Hematopoietic multipotent progenitor cell (in vitro differentiated cells): ENCODE data around the gene AP1M1. TPM values are rescaled to one million over a fixed set of nuclear protein-coding genes. Genes with fewer than 3 reads are reported as not detected.

ENCODE experiments used
- DNase-seq, 3 donors: peaks; one replicate each; pipeline ENCODE4 v3.0.0-alpha.2; 2011 to 2015; ENCODE audit warnings: low read depth in 2 of 3, low spot score in 2 of 3
- total RNA-seq: library from RNA; depleted of rRNA; stranded (reverse); fragments of >200 nt; gene quantifications from one replicate; pipeline ENCODE4 v1.2.3, GENCODE V29; 2012

AP1M1 gene
- total RNA-seq, 1 donor = 132 TPM

DNA sequence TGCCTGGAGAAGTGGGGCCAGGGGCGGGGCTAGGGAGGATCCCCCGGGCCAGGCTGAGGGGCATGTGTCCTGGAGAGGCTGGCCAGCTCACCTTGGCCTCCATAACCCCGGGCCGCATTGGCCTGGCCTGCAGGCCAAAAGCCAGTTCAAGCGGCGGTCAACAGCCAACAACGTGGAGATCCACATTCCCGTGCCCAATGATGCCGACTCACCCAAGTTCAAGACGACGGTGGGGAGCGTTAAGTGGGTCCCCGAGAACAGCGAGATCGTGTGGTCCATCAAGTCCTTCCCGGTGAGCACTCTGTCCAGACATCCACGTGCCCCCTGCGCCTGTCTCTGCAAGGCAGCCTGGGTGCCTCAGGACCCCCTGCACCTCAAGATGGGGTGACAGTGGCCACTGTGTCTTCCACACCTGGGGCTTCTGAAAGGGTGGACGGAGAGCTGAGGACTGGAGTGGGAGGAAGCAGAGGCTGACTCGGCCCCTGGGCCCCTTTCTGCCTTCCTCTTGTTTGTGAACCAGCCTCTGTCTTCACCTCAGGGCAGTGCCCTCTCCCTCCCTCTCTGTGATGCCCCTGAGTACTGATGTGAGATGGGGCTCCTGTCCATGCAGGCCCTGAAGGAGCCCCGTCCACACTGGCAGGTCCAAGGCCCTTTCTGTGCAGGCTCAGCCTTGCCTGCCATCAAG, 31.1 kb downstream of the AP1M1 start:
- DNase-seq = no peak

DNA sequence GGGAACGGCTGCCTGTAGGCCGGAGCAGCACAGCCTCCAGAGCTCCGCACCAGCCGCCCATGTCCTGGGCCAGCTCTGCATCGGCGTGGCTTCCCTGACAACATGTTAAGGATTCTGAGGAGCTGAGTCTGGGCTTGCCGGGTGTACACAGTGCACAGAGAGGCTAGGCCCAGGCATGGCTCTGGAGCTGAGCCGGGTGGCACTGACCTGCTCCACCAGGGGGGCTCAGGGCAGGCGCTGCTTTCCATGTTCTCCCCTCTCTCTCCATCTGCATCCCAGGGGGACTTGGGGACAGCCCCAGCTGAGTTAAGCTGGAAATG, 31.6 kb downstream of the AP1M1 start:
- no peak for DNase-seq

DNA sequence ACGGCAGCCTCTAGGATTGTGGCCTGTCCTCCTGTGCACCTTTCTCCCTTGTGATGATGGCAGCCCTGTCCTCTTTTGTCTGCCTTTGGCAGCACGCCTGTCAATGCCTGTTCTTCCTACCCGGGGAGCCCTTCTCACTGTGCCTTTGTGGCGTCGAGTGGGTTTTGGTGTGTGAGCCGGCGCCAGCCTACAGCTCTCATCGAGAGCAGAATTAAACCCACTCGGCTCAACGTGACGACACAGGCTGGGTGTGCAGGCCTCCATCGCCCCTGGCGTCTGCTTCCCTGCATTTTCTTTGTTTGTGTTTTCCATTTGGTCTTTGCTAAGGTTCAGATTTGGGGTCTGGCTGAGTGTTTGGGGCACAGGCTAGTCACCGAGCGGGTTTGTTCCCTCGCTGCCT, 34.4 kb downstream of the AP1M1 start:
- no peak for DNase-seq

DNA sequence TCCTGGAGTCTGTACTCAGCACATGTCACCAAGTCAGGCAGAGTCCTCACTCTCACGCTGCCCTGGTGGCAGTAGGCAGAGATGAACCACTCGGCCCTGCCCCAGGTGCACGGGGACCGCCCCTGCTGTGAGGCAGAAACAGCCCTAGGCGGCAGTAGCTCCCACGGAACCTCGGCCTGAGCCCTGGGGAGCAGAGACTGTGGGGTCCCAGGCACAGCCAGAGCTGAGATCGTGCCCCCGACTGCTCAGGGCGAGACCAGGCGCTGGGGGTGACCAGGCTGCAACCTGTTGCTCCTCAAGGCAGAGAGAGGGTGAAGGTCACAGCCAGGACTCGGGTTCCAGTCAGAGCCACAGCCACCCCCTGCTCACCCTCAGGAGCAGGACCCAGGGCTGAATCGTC, 34.9 kb downstream of the AP1M1 start:
- no peak for DNase-seq

DNA sequence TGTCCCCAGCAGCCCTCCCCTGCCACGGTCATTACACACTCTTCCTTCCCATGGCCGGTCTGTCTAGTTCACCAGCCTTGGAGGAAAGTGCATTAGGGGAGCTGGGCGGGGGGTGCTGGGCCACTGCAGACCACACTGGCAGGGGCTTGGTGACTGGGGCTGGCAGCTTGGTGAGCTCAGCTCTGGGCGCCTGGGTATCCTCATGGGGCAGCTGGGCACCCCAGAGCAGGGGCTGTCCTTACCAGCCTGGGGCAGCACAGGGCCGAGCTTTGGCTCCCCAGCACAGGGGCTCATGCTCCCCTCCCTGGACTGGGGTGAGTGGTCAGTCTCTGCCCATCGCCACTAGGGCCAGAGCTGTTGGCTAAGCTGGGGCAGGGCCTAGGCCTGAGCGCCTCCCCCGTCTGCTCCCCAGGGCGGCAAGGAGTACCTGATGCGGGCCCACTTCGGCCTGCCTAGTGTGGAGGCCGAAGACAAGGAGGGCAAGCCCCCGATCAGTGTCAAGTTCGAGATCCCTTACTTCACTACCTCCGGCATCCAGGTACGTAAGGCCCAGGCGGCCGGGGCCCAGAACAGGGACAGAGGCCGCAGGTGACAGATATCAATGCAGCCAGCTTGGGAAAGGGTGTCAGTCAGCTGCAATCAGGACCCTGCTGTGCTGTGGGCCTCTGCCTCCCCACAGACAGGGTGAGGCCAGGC, 35.5 kb downstream of the AP1M1 start:
- no peak for DNase-seq

DNA sequence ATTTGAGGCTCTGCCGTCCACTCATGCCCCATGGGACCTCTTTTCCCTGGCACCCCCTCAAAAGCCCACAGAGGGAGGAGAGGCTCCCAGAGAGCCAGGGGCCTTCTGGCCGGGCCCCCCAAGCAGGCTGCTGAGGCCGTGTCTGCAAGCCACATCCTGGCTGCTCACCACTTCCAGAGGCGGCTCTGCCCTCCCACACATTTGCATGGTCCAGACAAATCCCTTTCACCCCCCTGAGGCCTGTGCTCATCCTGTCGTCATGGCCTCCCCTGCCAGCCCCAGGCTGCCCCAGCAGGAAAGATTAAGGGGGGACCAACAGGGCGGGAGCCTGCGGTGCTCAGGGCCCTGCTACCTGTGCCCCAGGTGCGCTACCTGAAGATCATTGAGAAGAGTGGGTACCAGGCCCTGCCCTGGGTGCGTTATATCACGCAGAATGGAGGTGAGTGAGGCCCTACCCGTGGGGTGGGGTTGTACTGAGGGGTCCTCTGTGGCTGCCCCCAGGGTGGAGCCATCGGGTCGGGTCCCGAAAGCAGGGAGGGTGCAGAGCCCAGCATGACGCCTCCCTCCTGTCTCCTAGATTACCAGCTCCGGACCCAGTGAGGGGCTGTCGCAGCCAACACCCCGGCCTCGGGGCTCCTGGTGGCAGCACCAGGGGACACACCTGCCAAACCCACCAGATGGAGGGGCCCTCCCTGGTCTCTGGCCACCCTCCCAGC, 36.3 kb downstream of the AP1M1 start:
- DNase-seq = no peak

DNA sequence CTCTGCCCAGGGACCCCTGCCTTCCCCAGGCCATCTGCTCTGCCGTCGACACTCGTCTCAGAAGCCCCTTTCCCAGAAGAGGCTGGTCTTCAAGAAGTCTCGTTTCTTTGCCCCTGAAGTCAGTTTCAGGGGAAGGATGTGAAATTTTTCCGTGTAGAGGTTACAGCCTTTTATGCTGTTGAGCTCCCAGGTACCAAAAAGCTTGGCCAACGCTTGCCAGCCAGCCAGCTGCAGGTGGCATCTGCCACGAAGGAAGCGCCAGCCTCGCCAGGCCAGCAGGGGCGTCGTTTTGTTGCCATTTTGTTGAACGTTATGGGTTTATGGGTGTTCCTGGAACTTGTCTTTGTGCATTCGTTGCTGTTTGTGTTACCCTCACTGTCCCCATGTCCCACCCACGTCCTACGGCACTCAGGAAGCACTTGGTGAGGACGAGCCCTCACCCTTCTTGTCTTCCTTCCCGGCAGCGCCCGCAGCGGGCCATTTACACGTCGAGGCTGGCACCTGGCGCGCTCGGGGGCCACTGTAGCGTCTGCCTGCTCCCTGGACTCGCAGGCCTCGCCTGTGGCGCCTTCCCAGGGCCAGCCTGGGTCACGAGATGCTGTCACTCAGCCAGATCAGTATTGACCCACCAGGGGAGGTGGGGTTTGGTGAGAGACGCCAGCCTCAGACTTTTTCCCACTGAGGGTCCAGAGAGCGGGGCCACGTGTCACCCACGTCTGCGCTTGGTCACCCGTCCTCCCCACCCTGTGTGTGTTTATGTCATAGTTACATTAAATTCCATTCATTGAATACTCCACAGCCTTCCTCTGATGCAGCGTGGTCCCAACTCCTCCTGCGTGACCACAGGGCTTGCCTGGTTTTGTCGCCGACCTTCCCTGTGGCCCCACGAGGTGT, 37.1 kb downstream of the AP1M1 start:
- DNase-seq = no peak

DNA sequence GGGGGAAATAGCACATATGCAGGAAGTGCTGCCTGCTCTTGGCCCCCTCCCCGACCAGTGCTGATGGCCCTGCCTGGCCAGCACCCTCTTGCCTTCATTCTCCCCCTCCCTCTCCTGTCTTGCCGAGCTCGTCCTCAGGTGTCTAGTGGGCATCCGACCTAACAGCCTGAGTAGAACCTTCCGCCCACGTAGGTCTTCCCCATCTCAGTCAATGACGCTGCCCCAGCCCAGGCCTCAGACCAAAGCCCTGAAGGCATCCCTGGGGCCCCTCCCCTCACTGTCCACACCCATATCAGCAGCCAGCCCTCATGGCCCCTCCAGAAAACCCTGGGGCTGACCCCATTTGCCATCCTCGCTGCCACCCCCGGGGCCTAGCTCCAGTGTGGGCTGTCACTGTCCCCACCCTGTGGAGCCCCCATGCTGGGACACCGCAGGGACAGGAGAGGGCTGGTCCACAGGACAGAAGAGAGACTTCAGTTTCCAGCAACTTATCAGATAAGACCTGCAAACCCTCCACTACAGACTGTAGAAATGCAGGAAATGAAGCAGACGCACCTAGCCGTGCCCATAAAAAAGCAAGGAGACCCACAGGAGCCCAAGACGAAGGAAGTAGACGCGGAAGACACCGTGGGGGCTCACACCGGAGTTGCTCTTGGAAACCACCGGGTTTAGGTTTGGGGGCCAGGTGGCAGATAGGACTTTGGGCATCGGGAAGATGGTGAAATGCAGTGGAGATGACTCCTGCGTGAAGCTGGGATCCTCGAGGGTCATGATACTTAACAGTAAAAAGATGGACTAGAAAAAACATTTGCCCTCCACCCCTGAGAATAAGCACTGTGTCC, 38.3 kb downstream of the AP1M1 start:
- DNase-seq = no peak

DNA sequence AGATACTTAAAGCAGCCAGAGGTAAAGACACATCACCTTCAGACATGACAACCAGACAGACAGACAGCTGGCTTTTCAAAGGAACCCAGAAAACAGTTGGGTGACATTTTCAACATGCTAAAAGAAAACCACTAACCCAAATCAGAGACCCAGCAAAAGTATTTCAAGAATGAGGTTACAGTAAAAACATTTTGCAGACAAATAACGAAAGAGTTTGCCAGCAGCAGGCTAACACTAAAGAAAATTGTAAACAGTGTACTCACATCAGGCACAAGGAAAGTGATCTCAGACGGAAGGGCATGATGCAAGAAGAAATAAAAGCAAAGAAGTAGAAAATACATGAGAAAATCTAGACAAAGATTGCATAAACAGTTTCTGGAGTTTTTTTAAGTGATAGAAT, 46.4 kb downstream of the AP1M1 start:
- DNase-seq = no peak

DNA sequence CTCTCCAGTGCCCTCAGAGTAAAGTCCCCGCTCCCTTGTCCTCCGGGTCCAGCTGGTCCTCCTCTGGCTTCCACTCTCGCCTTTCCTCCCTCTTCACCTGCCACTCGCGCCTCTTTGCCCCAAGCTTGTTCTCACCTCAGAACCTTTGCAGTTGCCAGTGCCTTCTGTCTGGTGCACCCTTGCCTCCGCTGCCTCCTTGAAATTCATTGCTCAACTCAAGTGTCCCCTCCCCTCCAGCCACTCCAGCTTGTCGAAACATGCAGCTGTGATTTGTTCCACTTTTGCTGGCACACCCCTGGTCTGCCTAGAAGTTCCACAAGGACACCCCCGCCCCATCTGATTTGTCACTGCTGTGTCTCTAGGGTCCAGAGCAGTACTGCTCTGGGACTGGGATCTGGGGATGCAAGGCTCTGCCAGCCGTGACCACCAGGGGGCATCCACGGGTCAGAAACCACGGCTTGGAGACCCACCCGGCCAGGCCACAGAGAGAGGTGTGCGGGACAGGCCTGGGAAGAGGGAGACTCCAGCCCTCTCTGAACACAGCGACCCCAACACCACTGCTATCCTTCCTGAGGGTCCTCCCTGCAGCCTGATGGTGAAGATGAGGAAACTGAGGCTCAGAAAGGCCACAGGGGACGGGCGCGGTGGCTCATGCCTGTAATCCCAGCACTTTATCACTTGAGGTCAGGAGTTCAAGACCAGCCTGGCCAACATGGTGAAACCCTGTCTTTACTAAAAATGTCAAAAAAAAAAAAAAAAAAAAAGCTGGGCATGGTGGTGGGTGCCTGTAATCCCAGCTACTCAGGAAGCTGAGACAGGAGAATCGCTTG, 49.9 kb downstream of the AP1M1 start:
- peak; percentile 75 to 80 (median 78) for DNase-seq

DNA sequence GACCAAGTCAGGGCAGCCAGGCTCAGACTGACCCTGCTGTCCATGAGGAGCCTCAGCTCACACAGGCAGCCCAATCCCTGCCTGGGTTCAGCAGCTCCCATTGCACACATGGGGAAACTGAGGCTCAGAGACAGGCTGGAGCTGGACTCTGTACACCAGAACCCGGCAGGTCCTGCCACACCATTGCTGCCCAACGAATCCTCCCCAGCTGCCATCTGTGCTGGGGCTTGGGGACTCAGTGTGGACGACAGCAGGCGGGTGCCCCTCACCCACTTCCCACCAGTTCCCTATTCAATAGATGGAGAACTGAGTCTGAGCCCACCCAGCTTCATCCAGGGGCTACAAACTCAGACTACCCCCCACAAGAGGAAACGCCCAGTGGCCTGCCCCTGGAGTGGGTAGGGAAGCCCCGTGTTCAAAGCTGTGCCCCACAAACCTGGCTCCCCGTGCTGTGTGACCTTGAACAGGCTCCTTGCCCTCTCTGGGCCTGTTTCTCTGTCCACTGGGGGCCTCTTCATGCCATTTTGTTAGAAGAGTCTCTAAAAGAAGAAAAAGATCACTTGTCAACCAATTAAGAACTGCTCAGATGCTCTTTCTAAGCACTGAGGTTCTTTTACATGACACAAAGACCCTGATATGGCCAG, 50.8 kb downstream of the AP1M1 start:
- DNase-seq = no peak

DNA sequence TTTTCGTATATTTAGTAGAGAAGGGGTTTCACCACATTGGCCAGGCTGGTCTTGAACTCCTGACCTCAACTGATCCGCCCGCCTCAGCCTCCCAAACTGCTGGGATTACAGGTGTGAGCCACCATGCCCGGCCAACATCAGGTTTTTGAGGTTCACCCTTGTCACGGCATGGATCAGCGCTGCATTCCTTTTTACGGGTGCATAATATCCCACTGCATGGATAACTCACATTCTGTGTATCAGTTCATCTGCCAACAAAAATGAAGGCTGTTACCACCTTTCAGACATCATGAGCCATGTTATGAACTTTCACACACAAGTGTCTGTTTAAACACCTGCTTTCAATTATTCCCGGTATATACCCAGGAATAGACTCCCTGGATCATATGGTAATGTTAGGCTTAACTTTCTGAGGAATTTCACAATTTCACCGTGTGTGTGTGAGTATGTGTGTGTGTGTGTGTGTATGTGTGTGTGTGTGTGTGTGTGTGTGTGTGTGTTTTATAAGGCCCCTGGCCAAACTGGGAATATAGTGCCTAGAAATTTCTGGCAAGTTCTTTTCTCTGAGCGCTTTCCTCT, 52.2 kb downstream of the AP1M1 start:
- DNase-seq = no peak

DNA sequence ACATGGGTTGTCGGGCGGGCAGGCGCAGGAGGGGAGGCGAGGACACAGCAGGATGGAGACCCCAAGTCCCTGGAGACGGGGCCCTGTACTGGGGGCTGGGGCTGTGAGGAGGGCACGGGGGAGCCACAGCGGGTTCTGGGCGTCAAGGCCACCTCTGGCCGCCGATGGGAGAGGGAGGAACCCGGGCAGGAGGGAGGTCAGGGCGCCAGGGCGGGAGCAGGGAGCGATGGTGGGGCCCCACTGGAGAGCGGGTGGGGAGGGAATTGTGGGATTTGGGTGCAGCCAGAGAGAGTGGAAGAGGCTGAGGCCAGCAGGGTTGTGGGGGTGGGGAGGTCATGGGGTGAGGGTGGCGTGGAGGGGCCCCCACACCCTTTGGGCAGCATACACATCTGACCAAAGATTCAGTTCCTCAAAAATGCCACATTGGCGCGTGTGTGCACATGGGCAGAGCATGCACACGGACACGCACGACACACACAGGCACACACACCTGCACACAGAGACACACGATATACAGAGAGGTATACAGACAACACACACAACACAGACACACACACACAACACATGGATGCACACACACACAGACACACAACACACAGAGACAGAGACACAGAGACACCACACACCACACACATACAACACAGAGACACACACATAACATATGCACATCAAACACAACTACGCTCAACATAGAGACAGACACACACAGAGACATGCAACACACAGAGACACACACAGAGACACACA, 54.9 kb downstream of the AP1M1 start:
- DNase-seq = peak in 1 of 3 donors; percentile 28

DNA sequence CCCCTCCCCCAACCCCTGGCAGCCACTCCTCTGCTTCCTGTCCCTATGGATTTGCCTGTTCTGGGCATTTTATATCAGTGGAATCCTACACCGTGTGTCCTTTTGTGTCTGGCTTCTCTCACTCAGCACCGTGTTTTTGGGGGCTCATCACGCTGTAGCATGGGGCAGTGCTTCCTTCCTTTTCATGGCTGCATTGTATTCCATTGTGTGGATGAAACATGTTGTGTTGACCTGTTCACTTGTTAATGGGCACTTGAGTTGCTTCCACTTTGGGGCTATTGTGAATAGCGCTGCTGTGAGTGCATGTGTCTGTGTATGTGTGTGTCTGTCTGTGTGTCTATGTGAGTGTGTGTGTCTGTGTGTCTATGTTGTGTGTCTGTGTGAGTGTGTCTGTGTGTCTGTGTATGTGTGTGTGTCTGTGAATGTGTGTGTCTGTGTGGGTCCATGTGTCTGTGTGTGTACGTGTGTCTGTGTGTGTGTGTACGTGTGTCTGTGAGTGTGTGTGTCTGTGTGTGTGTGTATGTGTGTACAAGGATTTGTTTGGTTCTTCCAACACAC, 57.2 kb downstream of the AP1M1 start:
- DNase-seq = no peak

DNA sequence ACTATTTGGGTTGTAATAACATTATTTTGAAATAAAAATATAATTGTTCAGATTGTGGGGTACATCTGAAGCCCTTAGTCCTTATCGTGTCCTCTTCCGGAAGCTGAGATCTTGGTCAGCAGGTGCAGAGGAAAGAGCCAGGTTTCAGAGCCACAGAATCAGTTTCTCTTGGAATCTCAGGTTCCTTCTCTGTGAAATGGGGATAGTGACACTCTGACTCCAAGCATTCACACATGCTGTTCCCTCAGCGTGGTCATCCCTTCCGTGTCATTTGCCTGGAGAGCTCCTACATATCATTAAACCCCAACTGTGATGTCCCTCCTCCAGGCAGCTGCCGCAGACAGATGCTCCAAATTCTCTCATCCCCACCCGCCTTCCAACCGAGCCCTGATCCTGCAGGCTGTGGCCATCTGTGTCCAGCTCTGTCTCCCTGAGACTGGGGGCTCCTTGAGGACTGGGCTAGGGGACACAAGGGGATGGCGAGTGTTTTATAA, 59.8 kb downstream of the AP1M1 start:
- DNase-seq = no peak

DNA sequence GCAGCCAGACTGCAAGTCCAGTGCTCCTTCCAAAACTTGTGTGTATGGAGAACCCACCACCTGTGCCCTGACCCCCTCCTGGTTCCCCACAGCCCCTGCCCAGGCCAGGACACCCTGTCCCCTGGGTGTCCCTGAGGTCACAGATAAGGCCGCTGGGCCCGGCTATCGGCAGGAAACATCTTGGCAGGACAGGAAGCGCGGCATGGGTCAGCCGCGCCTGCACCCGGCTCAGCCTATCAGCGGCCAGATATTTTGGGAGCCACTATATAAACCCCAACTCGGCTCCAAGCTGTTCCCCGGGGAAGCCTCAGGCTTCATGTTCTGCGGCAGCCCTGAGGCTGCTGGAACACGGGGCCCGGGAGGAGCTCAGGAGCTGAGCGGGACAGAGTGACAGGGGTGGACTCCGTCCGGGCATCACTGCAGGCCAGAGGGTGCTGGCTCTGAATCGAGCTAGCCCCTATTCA, 60.8 kb downstream of the AP1M1 start:
- DNase-seq = peak in 2 of 3 donors; percentile 93 to 96
